T47D (cell line): ENCODE data around the gene HNRNPLL.
A peak's percentile ranks its signal among the peaks of the same experiment; 100 is the strongest.
"Not testable (repeated sequence)": the region's sequence is repeated elsewhere in the genome, so short reads cannot be mapped to it uniquely, and the experiment has no call there.

Source experiments
- DNase-seq, 2 experiments: peaks; one replicate each; pipeline versions ENCODE4 v3.0.0 to v3.0.0-alpha.2; 2011 to 2012; ENCODE audit warnings: low read depth in 1 of 2, low spot score in 1 of 2
- JUND ChIP-seq: IDR thresholded peaks from 2 replicates; pipeline ENCODE4 v1.6.1; 2012; ENCODE audit warnings: low read depth
- in situ Hi-C: cut with HindIII; loops from 2 replicates; pipeline ENCODE4 v1.10.0; 2016; ENCODE audit warnings: low sequenced_read_pairs, low pct_unique_long_range_greater_than_20kb

HNRNPLL gene

GRCh38 chr2:38602732-38603401 lies at the start of gene HNRNPLL:
TSS of gene HNRNPLL (minus strand) at chr2:38602928. CDS start at chr2:38602626, 302 bp downstream.
- in situ Hi-C loops = no loop called here
- DNase-seq = peak; percentile 82 to 97
- no peak for TF ChIP-seq JUND

GRCh38 chr2:38650717-38651116 lies 48.0 kb upstream of the HNRNPLL start:
- no peak for TF ChIP-seq JUND
- in situ Hi-C loops = no loop called here
- no peak for DNase-seq

GRCh38 chr2:38650012-38650411 lies 47.3 kb upstream of the HNRNPLL start:
- TF ChIP-seq JUND = no peak
- no peak for DNase-seq
- in situ Hi-C loops = no loop called here

GRCh38 chr2:38649176-38649728 lies 46.5 kb upstream of the HNRNPLL start:
- DNase-seq = no peak
- TF ChIP-seq JUND = no peak
- in situ Hi-C loops = no loop called here

GRCh38 chr2:38648107-38648761 lies 45.5 kb upstream of the HNRNPLL start:
- no peak for DNase-seq
- no peak for TF ChIP-seq JUND
- in situ Hi-C loops = no loop called here

GRCh38 chr2:38643683-38644511 lies 41.2 kb upstream of the HNRNPLL start:
- DNase-seq, in situ Hi-C loops: not testable (repeated sequence)

- in situ Hi-C loops = no loop called here
- DNase-seq = no peak
- TF ChIP-seq JUND = no peak
Measured at GRCh38 chr2:38643021-38643671, 40.4 kb upstream of the HNRNPLL start.

- DNase-seq, in situ Hi-C loops: not testable (repeated sequence)
Measured at GRCh38 chr2:38642373-38643017, 39.8 kb upstream of the HNRNPLL start.

GRCh38 chr2:38636069-38636468 lies 33.3 kb upstream of the HNRNPLL start:
- no peak for TF ChIP-seq JUND
- no peak for DNase-seq
- in situ Hi-C loops = no loop called here

GRCh38 chr2:38635139-38635538 lies 32.4 kb upstream of the HNRNPLL start:
- no peak for DNase-seq
- in situ Hi-C loops = no loop called here
- no peak for TF ChIP-seq JUND

GRCh38 chr2:38634684-38635083 lies 32.0 kb upstream of the HNRNPLL start:
- in situ Hi-C loops = no loop called here
- TF ChIP-seq JUND = no peak
- no peak for DNase-seq

GRCh38 chr2:38633895-38634294 lies 31.2 kb upstream of the HNRNPLL start:
- no peak for TF ChIP-seq JUND
- DNase-seq = no peak
- in situ Hi-C loops = no loop called here
